Measurements from ENCODE around the gene S100A13.

S100A13 gene

GRCh38 chr1:153627715-153628626, 666 bp upstream of the S100A13 start, which contains the start of gene S100A1:
TSS of gene S100A1 (plus strand) at chr1:153628434. CDS start at chr1:153630522, 2,088 bp downstream.
- no peak for TF ChIP-seq CTCF (IDR thresholded peaks at IDR 0.05; ENCODE audit: borderline replicate concordance, extremely low read depth, low read length, poor library complexity, severe bottlenecking)
- no peak for TF ChIP-seq EZH2 (IDR thresholded peaks at IDR 0.05; ENCODE audit: borderline replicate concordance, low read depth, low read length, severe bottlenecking)
- Histone ChIP-seq H2AFZ (ENCODE audit: low read depth, low read length) (no peak within 1 kb of the TSS), H3K27me3 (ENCODE audit: insufficient read depth, low read length, poor library complexity) (no peaks in the 10 kb centered on the region), H4K20me1 (ENCODE audit: insufficient read depth, low read length) (no peaks in the 10 kb centered on the region), H3K9ac (ENCODE audit: low read depth, low read length) (no peak within 1 kb of the TSS), H3K27ac (ENCODE audit: low read length) (no peak within 1 kb of the TSS), H3K4me3 (ENCODE audit: low read depth in 1 of 2, low read length in 2 of 2) (no peak within 1 kb of the TSS), H3K36me3 (ENCODE audit: insufficient read depth, low read length) (no peaks in the 10 kb centered on the region), H3K4me1 (ENCODE audit: insufficient read depth, low read length) (no peaks in the 10 kb centered on the region), H3K4me2 (ENCODE audit: insufficient read depth, low read length) (no peak within 1 kb of the TSS), H3K9me3 (ENCODE audit: insufficient read depth, low read length, severe bottlenecking) (no peaks in the 10 kb centered on the region), H3K79me2 (ENCODE audit: insufficient read depth, low read length) (no peaks in the 10 kb centered on the region)
- DNase-seq (no peak), ATAC-seq (ENCODE audit: insufficient read depth, low read depth) (no peak)

GRCh38 chr1:153626477-153626903, 815 bp downstream of the S100A13 start:
- Histone ChIP-seq H3K4me2 (ENCODE audit: insufficient read depth, low read length) (no peak overlapping the region), H3K4me3 (ENCODE audit: low read depth in 1 of 2, low read length in 2 of 2) (no peak overlapping the region), H3K27me3 (ENCODE audit: insufficient read depth, low read length, poor library complexity) (no peaks in the 10 kb centered on the region), H3K27ac (ENCODE audit: low read length) (no peak overlapping the region), H2AFZ (ENCODE audit: low read depth, low read length) (no peak overlapping the region), H3K4me1 (ENCODE audit: insufficient read depth, low read length) (no peaks in the 10 kb centered on the region), H3K9me3 (ENCODE audit: insufficient read depth, low read length, severe bottlenecking) (no peaks in the 10 kb centered on the region), H3K36me3 (ENCODE audit: insufficient read depth, low read length) (no peaks in the 10 kb centered on the region), H3K9ac (ENCODE audit: low read depth, low read length) (no peak overlapping the region), H4K20me1 (ENCODE audit: insufficient read depth, low read length) (no peaks in the 10 kb centered on the region), H3K79me2 (ENCODE audit: insufficient read depth, low read length) (no peaks in the 10 kb centered on the region)
- no peak for ATAC-seq (ENCODE audit: insufficient read depth, low read depth)
- TF ChIP-seq CTCF (IDR thresholded peaks at IDR 0.05; ENCODE audit: borderline replicate concordance, extremely low read depth, low read length, poor library complexity, severe bottlenecking) (no peak), EZH2 (IDR thresholded peaks at IDR 0.05; ENCODE audit: borderline replicate concordance, low read depth, low read length, severe bottlenecking) (no peak)
- DNase-seq = no peak

GRCh38 chr1:153624965-153625611, 2.2 kb downstream of the S100A13 start:
- no peak overlapping the region for H3K27ac ChIP-seq (ENCODE audit: low read length)
- no peak for TF ChIP-seq CTCF (IDR thresholded peaks at IDR 0.05; ENCODE audit: borderline replicate concordance, extremely low read depth, low read length, poor library complexity, severe bottlenecking)
- TF ChIP-seq EZH2 (IDR thresholded peaks at IDR 0.05; ENCODE audit: borderline replicate concordance, low read depth, low read length, severe bottlenecking) = no peak
- no peaks in the 10 kb centered on the region for H3K27me3 ChIP-seq (ENCODE audit: insufficient read depth, low read length, poor library complexity)
- H3K4me3 ChIP-seq (ENCODE audit: low read depth in 1 of 2, low read length in 2 of 2) = no peak overlapping the region
- no peaks in the 10 kb centered on the region for H3K36me3 ChIP-seq (ENCODE audit: insufficient read depth, low read length)
- no peak overlapping the region for H3K9ac ChIP-seq (ENCODE audit: low read depth, low read length)
- H3K4me2 ChIP-seq (ENCODE audit: insufficient read depth, low read length) = no peak overlapping the region
- no peaks in the 10 kb centered on the region for H3K79me2 ChIP-seq (ENCODE audit: insufficient read depth, low read length)
- no peak for DNase-seq
- H4K20me1 ChIP-seq (ENCODE audit: insufficient read depth, low read length) = no peaks in the 10 kb centered on the region
- no peaks in the 10 kb centered on the region for H3K9me3 ChIP-seq (ENCODE audit: insufficient read depth, low read length, severe bottlenecking)
- no peak for ATAC-seq (ENCODE audit: insufficient read depth, low read depth)
- no peak overlapping the region for H2AFZ ChIP-seq (ENCODE audit: low read depth, low read length)
- no peaks in the 10 kb centered on the region for H3K4me1 ChIP-seq (ENCODE audit: insufficient read depth, low read length)
